Sigmoid colon (tissue), 7 donors: Measurements from ENCODE around the gene SEC11A. TPM values are rescaled to one million over a fixed set of nuclear protein-coding genes. Genes with fewer than 3 reads are reported as not detected.
"Not testable (repeated sequence)": the region's sequence is repeated elsewhere in the genome, so short reads cannot be mapped to it uniquely, and the experiment has no call there.

Source experiments
- DNase-seq: peaks from one replicate; pipeline ENCODE4 v3.0.0-alpha.2; 2019
- H3K27ac ChIP-seq, 4 donors: fragments of 200-600 bp; sonication (generic); one replicate each; pipeline ENCODE4 v1.5.1; 2016 to 2019; ENCODE audit warnings: mild to moderate bottlenecking in 1 of 4
- H3K27me3 ChIP-seq, 3 donors: fragments of 200-600 bp; sonication (generic); one replicate each; pipeline ENCODE4 v1.5.1; 2019; ENCODE audit warnings: mild to moderate bottlenecking in 1 of 3
- H3K36me3 ChIP-seq, 4 donors: fragments of 200-600 bp; sonication (generic); one replicate each; pipeline ENCODE4 v1.5.1; 2016 to 2019
- H3K4me1 ChIP-seq, 4 donors: fragments of 200-600 bp; sonication (generic); one replicate each; pipeline ENCODE4 v1.5.1; 2017 to 2019
- H3K4me3 ChIP-seq, 4 donors: fragments of 200-600 bp; sonication (generic); one replicate each; pipeline ENCODE4 v1.5.1; 2017 to 2019; ENCODE audit warnings: mild to moderate bottlenecking in 2 of 4, moderate library complexity in 1 of 4
- H3K9me3 ChIP-seq, 4 donors: fragments of 200-600 bp in 3 of 4; sonication (generic) in 3 of 4; one replicate each; pipeline versions ENCODE4 v1.5.1 to v1.6.1; 2013 to 2019
- CTCF ChIP-seq, 4 experiments: fragments of 450-650 bp in 3 of 4; fragments of 200-600 bp in 1 of 4; IDR thresholded peaks; one replicate each; pipeline ENCODE4 v1.5.1; 2016 to 2019; ENCODE audit warnings: antibody characterized with exemption in 4 of 4, mild to moderate bottlenecking in 3 of 4, moderate library complexity in 2 of 4
- EP300 ChIP-seq, 4 donors: sonication (generic); formaldehyde crosslinking; IDR thresholded peaks; one replicate each; pipeline ENCODE4 v1.6.1; 2017; ENCODE audit warnings: antibody characterized with exemption in 4 of 4
- POLR2A ChIP-seq, 2 donors: fragments of 450-650 bp; IDR thresholded peaks; one replicate each; pipeline ENCODE4 v1.6.1; 2016; ENCODE audit warnings: antibody characterized with exemption in 2 of 2, mild to moderate bottlenecking in 2 of 2, moderate library complexity in 2 of 2
- POLR2AphosphoS5 ChIP-seq, 4 donors: sonication (generic); formaldehyde crosslinking; IDR thresholded peaks; one replicate each; pipeline ENCODE4 v1.6.1; 2017; ENCODE audit warnings: antibody characterized with exemption in 4 of 4
- WGBS, 2 donors: extraction: QIAGEN DNeasy Blood & Tissue Kit; methylation state at CpG; one replicate each; pipeline ENCODE4 v1.1.7; 2013; 5-methylcytosine and 5-hydroxymethylcytosine counted together
- intact Hi-C: fragments of 100-400 bp; cut with DNase I; formaldehyde crosslinking; loops from one replicate; pipeline ENCODE4 v1.15.1; 2023
- polyA plus RNA-seq, 3 donors: library from polyadenylated mRNA; stranded (reverse); fragments of 200-250 nt; gene quantifications; one replicate each; pipeline ENCODE4 v1.2.3, GENCODE V29; 2013
- total RNA-seq, 4 donors: library from RNA; depleted of rRNA; stranded (reverse); fragments of >200 nt; gene quantifications; one replicate each; pipeline ENCODE4 v1.1.0, GENCODE V29; 2016
- donor health status: healthy with polysubstance abuse.
- donor health status: Bipolar disorder and iron deficiency.
- donor health status: healthy.

Gene SEC11A
- total and polyA plus RNA-seq, 7 donors, result 83.9 to 216 (median 152) TPM

DNA sequence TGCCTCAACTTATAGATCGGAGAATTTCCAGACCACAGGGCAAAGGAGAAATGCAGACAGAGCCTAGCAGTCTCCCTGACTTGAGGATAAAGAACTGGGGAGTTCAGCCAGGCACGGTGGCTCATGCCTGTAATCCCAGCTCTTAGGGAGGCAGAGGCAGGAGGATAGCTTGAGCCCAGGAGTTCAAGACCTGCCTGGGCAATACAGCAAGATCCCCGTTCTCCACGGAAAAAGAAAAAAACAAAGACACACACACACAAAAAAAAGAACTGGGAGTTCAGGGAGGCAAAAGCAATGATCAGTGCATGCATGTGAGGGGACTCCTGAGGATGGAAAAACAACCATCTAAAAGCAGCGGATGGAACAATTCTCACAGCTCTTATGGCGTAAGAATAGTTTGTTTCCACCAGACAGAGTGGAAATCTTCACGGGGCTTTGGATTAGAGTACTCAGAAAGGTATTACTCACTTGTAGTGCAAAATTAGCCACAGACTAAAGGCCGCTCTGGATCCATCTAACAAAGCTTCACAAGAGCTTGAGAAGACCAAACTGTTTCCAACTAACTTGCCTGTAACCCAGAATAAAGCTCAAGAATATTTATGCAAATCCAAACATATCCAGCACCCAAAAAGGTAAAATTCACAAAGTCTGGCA is 16.3 kb downstream of the SEC11A start:
- no peak for TF ChIP-seq POLR2A (IDR thresholded peaks at IDR 0.05)
- no peak for TF ChIP-seq CTCF (IDR thresholded peaks at IDR 0.05)
- TF ChIP-seq POLR2AphosphoS5 (IDR thresholded peaks at IDR 0.05), result no peak
- TF ChIP-seq EP300 (IDR thresholded peaks at IDR 0.05), result no peak
- no peaks in the 10 kb centered on the region for H3K36me3 ChIP-seq
- no peak overlapping the region for H3K27ac ChIP-seq
- DNase-seq, result no peak
- intact Hi-C loops, result loop anchor here (5.0 kb wide), 1 partner anchor 42 kb away; the partner anchor contains the start of gene NMB
- H3K4me1 ChIP-seq, result peaks cover 0 to 19% (median 12%) of the 10 kb centered on the region in 4 donors
- no peaks in the 10 kb centered on the region for H3K27me3 ChIP-seq
- WGBS, 2 donors, result 91% methylated on average over 8 of the region's 8 CpGs
- no peak overlapping the region for H3K4me3 ChIP-seq
- H3K9me3 ChIP-seq, result no peaks in the 10 kb centered on the region

- Histone ChIP-seq H3K9me3 (no peaks in the 10 kb centered on the region), H3K4me3 (no peak overlapping the region)
Observed at GRCh38 chr15:84697236-84697990, 18.5 kb downstream of the SEC11A start.

GRCh38 chr15:84696757-84697156 is 19.2 kb downstream of the SEC11A start:
- H3K4me3 ChIP-seq, result no peak overlapping the region
- H3K36me3 ChIP-seq, result no peaks in the 10 kb centered on the region
- TF ChIP-seq POLR2AphosphoS5 (IDR thresholded peaks at IDR 0.05) (no peak), EP300 (IDR thresholded peaks at IDR 0.05) (no peak)
- no peak overlapping the region for H3K27ac ChIP-seq
- intact Hi-C loops, result no loop called here
- H3K4me1 ChIP-seq, result no peaks in the 10 kb centered on the region
- DNase-seq, result no peak
- no peaks in the 10 kb centered on the region for H3K9me3 ChIP-seq
- WGBS, 2 donors, result 82 to 84% methylated on average over 4 of the region's 4 CpGs
- H3K27me3 ChIP-seq, result no peaks in the 10 kb centered on the region

More at GRCh38 chr15:84697236-84697990, 18.5 kb downstream of the SEC11A start:
- no peak for DNase-seq
- intact Hi-C loops, result no loop called here
- TF ChIP-seq CTCF (IDR thresholded peaks at IDR 0.05) (no peak), EP300 (IDR thresholded peaks at IDR 0.05) (no peak), POLR2AphosphoS5 (IDR thresholded peaks at IDR 0.05) (no peak), POLR2A (IDR thresholded peaks at IDR 0.05) (no peak)
- H3K4me1 ChIP-seq, result peaks cover 0 to 3% (median 0%) of the 10 kb centered on the region in 4 donors
- no peaks in the 10 kb centered on the region for H3K36me3 ChIP-seq
- H3K27me3 ChIP-seq, result no peaks in the 10 kb centered on the region
- H3K27ac ChIP-seq, result no peak overlapping the region
- 34 to 35% methylated on average over 1 of the region's 1 CpG for WGBS, 2 donors

DNA sequence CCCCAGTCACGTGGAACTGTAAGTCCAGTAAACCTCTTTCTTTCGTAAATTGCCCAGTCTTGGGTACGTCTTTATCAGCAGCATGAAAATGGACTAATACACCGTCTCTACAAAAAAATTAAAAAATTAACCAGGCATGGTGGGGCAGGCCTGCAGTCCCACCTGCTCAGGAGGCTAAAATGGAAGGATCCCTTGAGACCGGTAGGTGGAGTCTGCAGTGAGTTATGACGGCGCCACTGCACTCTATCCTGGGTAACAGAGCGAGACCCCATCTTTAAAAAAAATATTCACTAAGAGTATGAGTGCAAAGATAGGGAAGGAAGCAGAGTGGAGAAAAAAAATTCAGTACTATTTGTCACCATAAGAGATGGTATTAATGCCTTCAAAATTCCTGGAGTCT is 25.6 kb downstream of the SEC11A start:
- 89 to 98% methylated on average over 8 of the region's 8 CpGs for WGBS, 2 donors
- no peak for TF ChIP-seq POLR2AphosphoS5 (IDR thresholded peaks at IDR 0.05)
- no peak for TF ChIP-seq CTCF (IDR thresholded peaks at IDR 0.05)
- TF ChIP-seq POLR2A (IDR thresholded peaks at IDR 0.05), result no peak
- TF ChIP-seq EP300 (IDR thresholded peaks at IDR 0.05), result no peak

DNA sequence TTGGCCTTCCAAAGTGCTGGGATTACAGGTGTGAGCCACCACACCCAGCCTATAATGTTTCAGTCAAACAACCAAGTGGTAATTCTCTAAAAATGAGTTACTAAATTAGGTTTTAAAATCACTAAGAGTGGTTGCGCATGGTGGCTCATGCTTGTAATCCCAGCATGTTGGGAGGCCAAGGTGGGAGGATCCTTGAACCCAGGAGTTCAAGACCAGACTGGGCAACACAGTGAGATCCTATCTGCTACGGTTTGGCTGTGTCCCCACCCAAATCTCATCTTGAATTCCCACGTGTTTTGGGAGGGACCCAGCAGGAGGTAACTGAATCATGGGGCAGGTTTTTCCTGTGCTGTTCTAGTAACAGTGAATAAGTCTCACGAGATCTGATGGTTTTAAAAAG is 26.1 kb downstream of the SEC11A start:
- Histone ChIP-seq H3K4me1 (no peaks in the 10 kb centered on the region), H3K36me3 (peaks cover 0 to 37% (median 11%) of the 10 kb centered on the region in 4 donors), H3K27ac (no peak overlapping the region), H3K4me3 (no peak overlapping the region), H3K9me3 (no peaks in the 10 kb centered on the region), H3K27me3 (no peaks in the 10 kb centered on the region)
- 88 to 91% methylated on average over 4 of the region's 4 CpGs for WGBS, 2 donors
- no peak for DNase-seq
- intact Hi-C loops, result no loop called here
- TF ChIP-seq EP300 (IDR thresholded peaks at IDR 0.05), result no peak

More for the DNA sequence above, 25.6 kb downstream of the SEC11A start:
- H3K4me3 ChIP-seq, result no peak overlapping the region
- H3K27ac ChIP-seq, result no peak overlapping the region
- no peak for DNase-seq
- H3K4me1 ChIP-seq, result no peaks in the 10 kb centered on the region
- H3K36me3 ChIP-seq, result peaks cover 0 to 35% (median 11%) of the 10 kb centered on the region in 4 donors
- intact Hi-C loops, result no loop called here
- no peaks in the 10 kb centered on the region for H3K9me3 ChIP-seq
- no peaks in the 10 kb centered on the region for H3K27me3 ChIP-seq

GRCh38 chr15:84686446-84686845 is 29.5 kb downstream of the SEC11A start:
- H3K9me3 ChIP-seq, H3K4me1 ChIP-seq, H3K27ac ChIP-seq, intact Hi-C loops, H3K27me3 ChIP-seq, H3K4me3 ChIP-seq, DNase-seq: not testable (repeated sequence)
- peaks cover 0 to 58% (median 15%) of the 10 kb centered on the region in 4 donors for H3K36me3 ChIP-seq
- 84 to 92% methylated on average over 7 of the region's 7 CpGs for WGBS, 2 donors
